ENCODE measurements around the gene SARS2.

DNA sequence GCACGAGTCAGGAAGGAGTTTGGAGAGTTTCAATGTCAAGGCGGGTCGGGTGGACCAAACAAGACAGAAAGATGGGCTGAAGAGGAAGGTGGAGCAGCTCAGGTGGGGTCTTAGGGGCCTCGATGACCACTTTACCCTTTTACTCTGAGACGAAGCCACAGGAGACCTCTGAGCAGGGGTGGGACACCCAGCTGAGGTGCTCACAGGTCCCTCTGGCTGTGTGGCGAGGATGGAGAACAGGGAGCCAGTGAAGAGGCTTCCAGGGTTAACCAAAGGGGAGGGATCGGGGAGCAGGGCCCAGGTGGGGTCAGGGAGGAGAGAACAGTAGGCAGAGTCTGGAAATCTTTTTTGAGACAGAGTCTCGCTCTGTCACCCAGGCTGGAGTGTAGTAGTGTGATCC is 16.6 kb downstream of the SARS2 start:
- TF ChIP-seq, protein P1, sequence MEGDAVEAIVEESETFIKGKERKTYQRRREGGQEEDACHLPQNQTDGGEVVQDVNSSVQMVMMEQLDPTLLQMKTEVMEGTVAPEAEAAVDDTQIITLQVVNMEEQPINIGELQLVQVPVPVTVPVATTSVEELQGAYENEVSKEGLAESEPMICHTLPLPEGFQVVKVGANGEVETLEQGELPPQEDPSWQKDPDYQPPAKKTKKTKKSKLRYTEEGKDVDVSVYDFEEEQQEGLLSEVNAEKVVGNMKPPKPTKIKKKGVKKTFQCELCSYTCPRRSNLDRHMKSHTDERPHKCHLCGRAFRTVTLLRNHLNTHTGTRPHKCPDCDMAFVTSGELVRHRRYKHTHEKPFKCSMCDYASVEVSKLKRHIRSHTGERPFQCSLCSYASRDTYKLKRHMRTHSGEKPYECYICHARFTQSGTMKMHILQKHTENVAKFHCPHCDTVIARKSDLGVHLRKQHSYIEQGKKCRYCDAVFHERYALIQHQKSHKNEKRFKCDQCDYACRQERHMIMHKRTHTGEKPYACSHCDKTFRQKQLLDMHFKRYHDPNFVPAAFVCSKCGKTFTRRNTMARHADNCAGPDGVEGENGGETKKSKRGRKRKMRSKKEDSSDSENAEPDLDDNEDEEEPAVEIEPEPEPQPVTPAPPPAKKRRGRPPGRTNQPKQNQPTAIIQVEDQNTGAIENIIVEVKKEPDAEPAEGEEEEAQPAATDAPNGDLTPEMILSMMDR (IDR thresholded peaks at IDR 0.05; ENCODE audit: low read depth, low read length), result no peak
- TF ChIP-seq, protein P2, sequence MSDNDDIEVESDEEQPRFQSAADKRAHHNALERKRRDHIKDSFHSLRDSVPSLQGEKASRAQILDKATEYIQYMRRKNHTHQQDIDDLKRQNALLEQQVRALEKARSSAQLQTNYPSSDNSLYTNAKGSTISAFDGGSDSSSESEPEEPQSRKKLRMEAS (IDR thresholded peaks at IDR 0.05; ENCODE audit: low read depth, low read length), result no peak
